DMS 273 treated with DMSO at 0.1 percent for 48 hours (cell line): ENCODE measurements around the gene PMEPA1.

ENCODE experiments used
- DNase-seq: peaks from one replicate; lab custom pipeline; 2025; lab: John Stamatoyannopoulos, UW

PMEPA1 gene

GRCh38 chr20:57711826-57712225 is 2.0 kb upstream of the PMEPA1 start:
- DNase-seq: no peak

- no peak for DNase-seq
These were observed 1.5 kb upstream of the PMEPA1 start for GRCh38 chr20:57711311-57711712.

- DNase-seq: no peak
These were observed 1.0 kb upstream of the PMEPA1 start for GRCh38 chr20:57710841-57711240.

- no peak for DNase-seq
These were observed 831 bp downstream of the PMEPA1 start for GRCh38 chr20:57708694-57709673.

- DNase-seq: no peak
These were observed 1.7 kb downstream of the PMEPA1 start for GRCh38 chr20:57707849-57708693.

- no peak for DNase-seq
These were observed 2.5 kb downstream of the PMEPA1 start for GRCh38 chr20:57707320-57707719.

- no peak for DNase-seq
These were observed 4.5 kb downstream of the PMEPA1 start for GRCh38 chr20:57705127-57705899.

GRCh38 chr20:57704245-57704644 is 5.6 kb downstream of the PMEPA1 start:
- no peak for DNase-seq

- no peak for DNase-seq
These were observed 6.8 kb downstream of the PMEPA1 start for GRCh38 chr20:57703013-57703412.

GRCh38 chr20:57702521-57702920 is 7.3 kb downstream of the PMEPA1 start:
- no peak for DNase-seq

- DNase-seq: no peak
These were observed 7.7 kb downstream of the PMEPA1 start for GRCh38 chr20:57702091-57702490.

- no peak for DNase-seq
These were observed 8.2 kb downstream of the PMEPA1 start for GRCh38 chr20:57701651-57702050.

- no peak for DNase-seq
These were observed 8.7 kb downstream of the PMEPA1 start for GRCh38 chr20:57701090-57701489.

- DNase-seq: no peak
These were observed 10.4 kb downstream of the PMEPA1 start for GRCh38 chr20:57699395-57699794.

GRCh38 chr20:57698867-57699275 is 10.9 kb downstream of the PMEPA1 start:
- DNase-seq: no peak

- DNase-seq: no peak
These were observed 11.5 kb downstream of the PMEPA1 start for GRCh38 chr20:57698116-57698866.

- no peak for DNase-seq
These were observed 12.3 kb downstream of the PMEPA1 start for GRCh38 chr20:57697543-57697942.

GRCh38 chr20:57696401-57696961 is 13.3 kb downstream of the PMEPA1 start:
- no peak for DNase-seq

GRCh38 chr20:57695940-57696339 is 13.9 kb downstream of the PMEPA1 start:
- DNase-seq: no peak

GRCh38 chr20:57695012-57695411 is 14.8 kb downstream of the PMEPA1 start:
- no peak for DNase-seq

GRCh38 chr20:57694481-57694880 is 15.3 kb downstream of the PMEPA1 start:
- no peak for DNase-seq
